A549 treated with DMSO at 1 μM for 4 hours (cell line): ENCODE measurements around the gene PLA2G2C. TPM values are rescaled to one million over a fixed set of nuclear protein-coding genes. Genes with fewer than 3 reads are reported as not detected.

Source experiments
- total RNA-seq: library from RNA; stranded (reverse); fragments of 200-300 nt; extraction: Qiagen RNA extraction; gene quantifications from 5 replicates; pipeline ENCODE4 v1.2.3, GENCODE V29; 2022; ENCODE audit warnings: low read depth

PLA2G2C gene
- not detected in 5 replicates for total RNA-seq

GRCh38 chr1:20185834-20186782, at the start of gene PLA2G2C, which contains the start of gene UBXN10:
Gene PLA2G2C (minus strand): TSS chr1:20186518. CDS start chr1:20177363, 9,155 bp downstream.
Gene UBXN10 (plus strand): TSS chr1:20186096. CDS start chr1:20190562, 4,466 bp downstream.

GRCh38 chr1:20138961-20139550, 47.3 kb downstream of the PLA2G2C start, which contains the start of gene PLA2G2F:
Gene PLA2G2F (plus strand): TSS chr1:20139323. CDS start chr1:20139428, 105 bp downstream.

GRCh38 chr1:20119347-20119746, 67.0 kb downstream of the PLA2G2C start, which contains the start of gene PLA2G2D:
Gene PLA2G2D (minus strand): TSS chr1:20119536. CDS start chr1:20119498, 38 bp downstream.

Other genes starting within 250 kb of the PLA2G2C start
- not detected in 5 replicates for gene PLA2G2A, start 206.9 kb downstream of the PLA2G2C start, total RNA-seq
- gene PLA2G5, start 116.3 kb downstream of the PLA2G2C start, total RNA-seq = not detected in 5 replicates
- not detected in 5 replicates for gene PLA2G2D, start 67.0 kb downstream of the PLA2G2C start, total RNA-seq
- gene PLA2G2F, start 47.2 kb downstream of the PLA2G2C start, total RNA-seq = not detected in 5 replicates
- gene UBXN10, start 422 bp downstream of the PLA2G2C start, total RNA-seq = 0.01 TPM in 1 of 5 replicates, not detected in the others
- gene VWA5B1, start 104.4 kb upstream of the PLA2G2C start, total RNA-seq = not detected in 5 replicates